ENCODE measurements around the gene FAM117B. TPM values are rescaled to one million over a fixed set of nuclear protein-coding genes. Genes with fewer than 3 reads are reported as not detected.
A peak's percentile ranks its signal among the peaks of the same experiment; 100 is the strongest.
"Not testable (repeated sequence)": the region's sequence is repeated elsewhere in the genome, so short reads cannot be mapped to it uniquely, and the experiment has no call there.

The FAM117B gene
- total RNA-seq, 1 donor from 2014 or later, result 7.8 TPM

GRCh38 chr2:202780514-202781021 is 145.8 kb downstream of the FAM117B start:
- intact Hi-C loops (cut with DNase I), result no loop called here
- DNase-seq (ENCODE audit: low spot score) (no peak), ATAC-seq (no peak)

- no peak for DNase-seq (ENCODE audit: low spot score)
- peak; percentile 61 for ATAC-seq
- intact Hi-C loops (cut with DNase I), result no loop called here
Observed at GRCh38 chr2:202782940-202783558, 148.3 kb downstream of the FAM117B start.

GRCh38 chr2:202786842-202787241 is 152.1 kb downstream of the FAM117B start:
- ATAC-seq (no peak), DNase-seq (ENCODE audit: low spot score) (no peak)
- intact Hi-C loops (cut with DNase I), result no loop called here

- ATAC-seq (no peak), DNase-seq (ENCODE audit: low spot score) (no peak)
- intact Hi-C loops (cut with DNase I), result no loop called here
Observed at GRCh38 chr2:202790676-202791075, 155.9 kb downstream of the FAM117B start.

GRCh38 chr2:202797944-202798343 is 163.2 kb downstream of the FAM117B start:
- intact Hi-C loops (cut with DNase I), result no loop called here
- DNase-seq (ENCODE audit: low spot score) (no peak), ATAC-seq (no peak)

GRCh38 chr2:202805911-202806310 is 171.1 kb downstream of the FAM117B start:
- intact Hi-C loops (cut with DNase I); DNase-seq (ENCODE audit: low spot score): not testable (repeated sequence)
- ATAC-seq, result peak; percentile 65

- DNase-seq (ENCODE audit: low spot score), result peak; percentile 63
- ATAC-seq, result peak; percentile 95
- intact Hi-C loops (cut with DNase I), result not testable (repeated sequence)
Observed at GRCh38 chr2:202807431-202808138, 172.8 kb downstream of the FAM117B start.

- intact Hi-C loops (cut with DNase I), result no loop called here
- no peak for ATAC-seq
- no peak for DNase-seq (ENCODE audit: low spot score)
Observed at GRCh38 chr2:202808754-202809153, 174.0 kb downstream of the FAM117B start.

GRCh38 chr2:202813387-202813786 is 178.6 kb downstream of the FAM117B start:
- ATAC-seq (no peak), DNase-seq (ENCODE audit: low spot score) (no peak)
- intact Hi-C loops (cut with DNase I), result no loop called here

- no peak for ATAC-seq
- DNase-seq (ENCODE audit: low spot score), result no peak
- intact Hi-C loops (cut with DNase I), result no loop called here
Observed at GRCh38 chr2:202814226-202814625, 179.5 kb downstream of the FAM117B start.

- ATAC-seq, result peak; percentile 83
- intact Hi-C loops (cut with DNase I), result no loop called here
- no peak for DNase-seq (ENCODE audit: low spot score)
Observed at GRCh38 chr2:202815548-202816360, 181.0 kb downstream of the FAM117B start.

GRCh38 chr2:202817771-202818170 is 183.0 kb downstream of the FAM117B start:
- DNase-seq (ENCODE audit: low spot score), result no peak
- ATAC-seq, result no peak
- intact Hi-C loops (cut with DNase I), result no loop called here

GRCh38 chr2:202818321-202818720 is 183.6 kb downstream of the FAM117B start:
- intact Hi-C loops (cut with DNase I), result no loop called here
- ATAC-seq (no peak), DNase-seq (ENCODE audit: low spot score) (no peak)

Other genes with a start within 250 kb of the FAM117B start
- 18.4 TPM for gene ICA1L, start 236.8 kb downstream of the FAM117B start, total RNA-seq

All from sciatic nerve (tissue), 2 donors.